Mesothelial cell of epicardium (in vitro differentiated cells): ENCODE results near the gene TLE6. TPM values are rescaled to one million over a fixed set of nuclear protein-coding genes. Genes with fewer than 3 reads are reported as not detected.

ENCODE experiments used
- DNase-seq, 2 experiments: peaks; one replicate each; pipeline ENCODE4 v3.0.0; 2021; ENCODE audit warnings: low spot score in 2 of 2; ENCODE audit not compliant: unreplicated experiment in 2 of 2
- H3K27ac Mint-ChIP-seq: 2 replicates; pipeline ENCODE4 v1.8.0; 2021; ENCODE audit warnings: mixed read lengths
- H3K27me3 Mint-ChIP-seq: 2 replicates; pipeline ENCODE4 v1.8.0; 2021; ENCODE audit warnings: low read depth, mixed read lengths
- H3K36me3 Mint-ChIP-seq: 2 replicates; pipeline ENCODE4 v1.8.0; 2021; ENCODE audit warnings: mixed read lengths
- H3K4me1 Mint-ChIP-seq: 2 replicates; pipeline ENCODE4 v1.8.0; 2021; ENCODE audit warnings: mixed read lengths
- H3K4me3 Mint-ChIP-seq: 2 replicates; pipeline ENCODE4 v1.8.0; 2021; ENCODE audit warnings: mild to moderate bottlenecking, moderate library complexity, mixed read lengths
- H3K9me3 Mint-ChIP-seq: 2 replicates; pipeline ENCODE4 v1.8.0; 2021; ENCODE audit warnings: mixed read lengths
- CTCF ChIP-seq: fragments of 200-600 bp; sonication (generic); IDR thresholded peaks from one replicate; pipeline ENCODE4 v1.5.0; 2021; ENCODE audit warnings: antibody characterized with exemption; ENCODE audit not compliant: unreplicated experiment
- total RNA-seq: library from RNA; stranded (reverse); gene quantifications from 3 replicates; pipeline ENCODE4 v1.2.1, GENCODE V29; 2021

TLE6 gene
- total RNA-seq, 1 donor from 2014 or later: 6.9 TPM

- Mint-ChIP-seq H3K36me3 (no peaks in the 10 kb centered on the region), H3K9me3 (no peaks in the 10 kb centered on the region), H3K27me3 (no peaks in the 10 kb centered on the region), H3K4me3 (no peak overlapping the region), H3K4me1 (peaks cover 20% of the 10 kb centered on the region), H3K27ac (peak overlapping the region; percentile 9)
- TF ChIP-seq CTCF: no peak
- DNase-seq: no peak
Observed at GRCh38 chr19:2967972-2968371, 9.4 kb upstream of the TLE6 start.

GRCh38 chr19:2969104-2969504, 8.3 kb upstream of the TLE6 start:
- DNase-seq: peak in 1 of 2 experiments; percentile 45
- Mint-ChIP-seq H3K9me3 (no peaks in the 10 kb centered on the region), H3K27me3 (peaks cover under 1% of the 10 kb centered on the region), H3K4me3 (peak overlapping the region; percentile 34), H3K27ac (peak overlapping the region; percentile 92), H3K36me3 (no peaks in the 10 kb centered on the region), H3K4me1 (peaks cover 23% of the 10 kb centered on the region)
- no peak for TF ChIP-seq CTCF

GRCh38 chr19:2970201-2970835, 7.0 kb upstream of the TLE6 start:
- Mint-ChIP-seq H3K9me3 (no peaks in the 10 kb centered on the region), H3K36me3 (no peaks in the 10 kb centered on the region), H3K4me3 (no peak overlapping the region), H3K27ac (no peak overlapping the region), H3K4me1 (peaks cover 30% of the 10 kb centered on the region), H3K27me3 (peaks cover 5% of the 10 kb centered on the region)
- no peak for DNase-seq
- no peak for TF ChIP-seq CTCF

- no peak overlapping the region for H3K4me3 Mint-ChIP-seq
- H3K27me3 Mint-ChIP-seq: peaks cover 12% of the 10 kb centered on the region
- H3K27ac Mint-ChIP-seq: no peak overlapping the region
- H3K36me3 Mint-ChIP-seq: no peaks in the 10 kb centered on the region
- no peaks in the 10 kb centered on the region for H3K9me3 Mint-ChIP-seq
- TF ChIP-seq CTCF: no peak
- H3K4me1 Mint-ChIP-seq: peaks cover 42% of the 10 kb centered on the region
- no peak for DNase-seq
Observed at GRCh38 chr19:2973229-2973628, 4.1 kb upstream of the TLE6 start.

GRCh38 chr19:2974342-2975041, 2.9 kb upstream of the TLE6 start:
- Mint-ChIP-seq H3K27ac (peak overlapping the region; percentile 81), H3K36me3 (no peaks in the 10 kb centered on the region), H3K27me3 (peaks cover 12% of the 10 kb centered on the region), H3K4me1 (peaks cover 30% of the 10 kb centered on the region), H3K4me3 (peak overlapping the region; percentile 43), H3K9me3 (no peaks in the 10 kb centered on the region)
- DNase-seq: no peak
- no peak for TF ChIP-seq CTCF
